ENCODE results near the gene NPAS1. TPM values are rescaled to one million over a fixed set of nuclear protein-coding genes. Genes with fewer than 3 reads are reported as not detected.

NPAS1 gene
- total and polyA plus RNA-seq, 2 of the 13 experiments (the other 11 are each of a cell fraction or from before 2014, with no cell fraction given) = 0.35 to 2.9 TPM

GRCh38 chr19:47036097-47036651 lies 16.5 kb downstream of the NPAS1 start:
- Histone ChIP-seq H3K4me2 (ENCODE audit: low read depth, low read length) (peak overlapping the region; percentile 89), H2AFZ (ENCODE audit: low read length) (peak overlapping the region; percentile 37), H3K4me3 (replicated peaks in 1 of 3; ENCODE audit: insufficient read depth in 1 of 3, low read depth in 2 of 3, low read length in 3 of 3) (peak overlapping the region; percentile 14 to 65 (median 60); a peak in 5 of 6 replicates), H3K9ac (ENCODE audit: insufficient read depth, low read depth, low read length) (peak overlapping the region; percentile 42; the same call in 1 of the 2 replicates), H3K27me3 (ENCODE audit: control insufficient read depth in 1 of 2, insufficient read depth in 2 of 2, low read length in 2 of 2) (no peaks in the 10 kb centered on the region), H3K27ac (ENCODE audit: extremely low read length, insufficient read depth, low read length) (no peak overlapping the region), H3K36me3 (replicated peaks in 1 of 2; ENCODE audit: control insufficient read depth in 1 of 2, insufficient read depth in 2 of 2, low read length in 2 of 2) (no peaks in the 10 kb centered on the region), H4K20me1 (ENCODE audit: insufficient read depth, low read length) (no peaks in the 10 kb centered on the region), H3K9me3 (ENCODE audit: low read length) (no peaks in the 10 kb centered on the region), H3K4me1 (ENCODE audit: insufficient read depth, low read length) (peaks cover 29% of the 10 kb centered on the region), H3K79me2 (ENCODE audit: insufficient read depth, low read length) (no peaks in the 10 kb centered on the region)
- ATAC-seq = peak; percentile 64
- intact Hi-C loops (cut with micrococcal nuclease; ENCODE audit: unreplicated experiment) = loop anchor here (1.0 kb wide), 1 partner anchor 89 kb away; no protein-coding TSS in a partner anchor
- POLR2A ChIA-PET = interaction anchor here (0.6 to 2.3 kb wide), 3 partner anchors 11 to 77 kb away, joined by 3 to 13 read pairs (median 3); partner anchors contain the start of gene ZC3H4
- WGBS (ENCODE audit: low lambda C conversion rate) = 31% methylated on average over 25 of the region's 26 CpGs
- CTCF ChIA-PET (ENCODE audit: low intra/inter-chr PET ratio, low total read pairs) = interaction anchor here (1.0 to 1.5 kb wide), 2 partner anchors 23 to 89 kb away, joined by 3 to 6 read pairs; no protein-coding TSS in a partner anchor
- no TSS peak for BruUV-seq (replicated peaks)
- in situ Hi-C loops (cut with HindIII; ENCODE audit: extremely low pct_ligation_motif_present, low pct_unique_long_range_greater_than_20kb) = no loop called here
- DNase-seq (ENCODE audit: low spot score) = no peak
- no peak for FAIRE-seq
- TF ChIP-seq TAF15 (IDR thresholded peaks at IDR 0.05; ENCODE audit: low read depth, low read length, poor library complexity, severe bottlenecking) = no peak
- TF ChIP-seq ZBTB7B (CRISPR knock-in tag; IDR thresholded peaks at IDR 0.05) = peak; percentile 39; the same call in 1 of the 2 replicates
- no peak for TF ChIP-seq ZNF354B (CRISPR knock-in tag; IDR thresholded peaks at IDR 0.05)
- TF ChIP-seq ZNF337 (CRISPR knock-in tag; IDR thresholded peaks at IDR 0.05; ENCODE audit: borderline replicate concordance, low read depth) = no peak
- TF ChIP-seq DNMT3B (CRISPR knock-in tag; conservative IDR thresholded peaks at IDR 0.05) = 0 out of 2 replicates have a peak, but pooled peaks have one; percentile 31
- no peak for TF ChIP-seq FOXC1 (CRISPR knock-in tag; IDR thresholded peaks at IDR 0.05; ENCODE audit: borderline replicate concordance)
- TF ChIP-seq ZBTB33 (CRISPR knock-in tag; IDR thresholded peaks at IDR 0.05) = peak; percentile 30; the same call in 1 of the 2 replicates
- TF ChIP-seq PRPF4 (IDR thresholded peaks at IDR 0.05; ENCODE audit: low read depth, low read length, poor library complexity, severe bottlenecking) = no peak
- TF ChIP-seq RFXANK (CRISPR knock-in tag; IDR thresholded peaks at IDR 0.05) = no peak
- TF ChIP-seq PRDM10 (CRISPR knock-in tag; IDR thresholded peaks at IDR 0.05; ENCODE audit: low read depth) = 0 out of 2 replicates have a peak, but pooled peaks have one; percentile 59
- peak; percentile 1; the same call in 1 of the 2 replicates for TF ChIP-seq POGZ (CRISPR knock-in tag; IDR thresholded peaks at IDR 0.05)
- TF ChIP-seq ETV6 (CRISPR knock-in tag; conservative IDR thresholded peaks at IDR 0.05) = no peak
- TF ChIP-seq, protein P1, sequence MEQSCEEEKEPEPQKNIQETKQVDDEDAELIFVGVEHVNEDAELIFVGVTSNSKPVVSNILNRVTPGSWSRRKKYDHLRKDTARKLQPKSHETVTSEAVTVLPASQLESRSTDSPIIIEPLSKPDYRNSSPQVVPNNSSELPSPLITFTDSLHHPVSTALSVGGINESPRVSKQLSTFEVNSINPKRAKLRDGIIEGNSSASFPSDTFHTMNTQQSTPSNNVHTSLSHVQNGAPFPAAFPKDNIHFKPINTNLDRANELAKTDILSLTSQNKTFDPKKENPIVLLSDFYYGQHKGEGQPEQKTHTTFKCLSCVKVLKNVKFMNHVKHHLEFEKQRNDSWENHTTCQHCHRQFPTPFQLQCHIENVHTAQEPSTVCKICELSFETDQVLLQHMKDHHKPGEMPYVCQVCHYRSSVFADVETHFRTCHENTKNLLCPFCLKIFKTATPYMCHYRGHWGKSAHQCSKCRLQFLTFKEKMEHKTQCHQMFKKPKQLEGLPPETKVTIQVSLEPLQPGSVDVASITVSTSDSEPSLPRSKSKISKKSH (CRISPR knock-in tag; IDR thresholded peaks at IDR 0.05; ENCODE audit: borderline replicate concordance) = no peak
- peak; percentile 6; the same call in 1 of the 2 replicates for TF ChIP-seq ZNF350 (CRISPR knock-in tag; IDR thresholded peaks at IDR 0.05; ENCODE audit: borderline replicate concordance, low read depth)
- TF ChIP-seq KMT2A (CRISPR knock-in tag; IDR thresholded peaks at IDR 0.05) = no peak
- TF ChIP-seq ZNF224 (CRISPR knock-in tag; IDR thresholded peaks at IDR 0.05) = no peak
- TF ChIP-seq ZNF317 (CRISPR knock-in tag; IDR thresholded peaks at IDR 0.05) = 0 out of 2 replicates have a peak, but pooled peaks have one; percentile 11
